Measurements from ENCODE around the gene SFT2D1. TPM values are rescaled to one million over a fixed set of nuclear protein-coding genes. Genes with fewer than 3 reads are reported as not detected.

Gene SFT2D1
- total and polyA plus RNA-seq, 9 of the 15 experiments (the other 6 are each of a cell fraction or from before 2014, with no cell fraction given) = 54.4 to 140 (median 74.6) TPM

GRCh38 chr6:166330612-166331011 is 11.7 kb downstream of the SFT2D1 start (continued):
- TF ChIP-seq ZNF592 (IDR thresholded peaks at IDR 0.05) (no peak), ZNF436 (CRISPR knock-in tag; IDR thresholded peaks at IDR 0.05) (no peak), SOX6 (IDR thresholded peaks at IDR 0.05) (peak; percentile 45; the same call in 1 of the 2 replicates), SETDB1 (IDR thresholded peaks at IDR 0.05; ENCODE audit: low read length) (no peak), HMG20A (CRISPR knock-in tag; conservative IDR thresholded peaks at IDR 0.05) (no peak), FOXK2 (conservative IDR thresholded peaks at IDR 0.05 in 1 of 2, IDR thresholded peaks at IDR 0.05 in 1 of 2; ENCODE audit: low read depth in 2 of 2) (peak in 1 of 2 experiments; percentile 34; a peak in 1 of 4 replicates), E2F1 (CRISPR knock-in tag; IDR thresholded peaks at IDR 0.05) (no peak), YBX1 (IDR thresholded peaks at IDR 0.05) (no peak), ZNF165 (CRISPR knock-in tag; IDR thresholded peaks at IDR 0.05; ENCODE audit: borderline replicate concordance) (no peak), CTCF (IDR thresholded peaks at IDR 0.05 in 2 of 3, conservative IDR thresholded peaks at IDR 0.05 in 1 of 3; ENCODE audit: insufficient read depth in 2 of 3, low read depth in 1 of 3, low read length in 3 of 3) (peak; percentile 78 to 89 (median 82)), MAZ (CRISPR knock-in tag; conservative IDR thresholded peaks at IDR 0.05 in 1 of 2, IDR thresholded peaks at IDR 0.05 in 1 of 2) (peak; percentile 72 to 95; a peak in 3 of 4 replicates), ZC3H8 (IDR thresholded peaks at IDR 0.05) (no peak), SMARCA4 (IDR thresholded peaks at IDR 0.05) (peak; percentile 48; the same call in 1 of the 2 replicates), ATF6 (CRISPR knock-in tag; IDR thresholded peaks at IDR 0.05) (no peak), ZBTB43 (CRISPR knock-in tag; IDR thresholded peaks at IDR 0.05) (no peak), ZC3H4 (CRISPR knock-in tag; IDR thresholded peaks at IDR 0.05; ENCODE audit: borderline replicate concordance) (no peak)
